C4-2B (cell line): ENCODE data around the gene UBAP1L.

Source experiments
- CTCF ChIP-seq: fragments of 450-650 bp; conservative IDR thresholded peaks from 2 replicates; pipeline ENCODE4 v1.5.1; 2017; ENCODE audit warnings: mild to moderate bottlenecking
- ZFX ChIP-seq: fragments of 450-650 bp; IDR thresholded peaks from 2 replicates; pipeline ENCODE4 v1.6.1; 2017

- no peak for TF ChIP-seq CTCF
- TF ChIP-seq ZFX = no peak
Observed at GRCh38 chr15:65105038-65105437, 10.0 kb downstream of the UBAP1L start.
